Loucy (cell line): Measurements from ENCODE around the gene CHST2.

Source experiments
- H2AFZ ChIP-seq: fragments of 200-600 bp; sonication (generic); 2 replicates; pipeline ENCODE4 v1.6.0; 2016; ENCODE audit warnings: antibody characterized with exemption, mild to moderate bottlenecking, low read length, moderate library complexity
- H3F3A ChIP-seq: fragments of 200-600 bp; 2 replicates; pipeline ENCODE4 v1.6.0; 2016; ENCODE audit warnings: antibody characterized with exemption, low read depth, mild to moderate bottlenecking
- H3K27me3 ChIP-seq: fragments of 200-600 bp; sonication (generic); 2 replicates; pipeline ENCODE4 v1.6.1; 2014; ENCODE audit warnings: low read length, mild to moderate bottlenecking; ENCODE audit not compliant: insufficient read depth, poor library complexity, severe bottlenecking
- H3K36me3 ChIP-seq: fragments of 200-600 bp; sonication (generic); 2 replicates; pipeline ENCODE4 v1.6.1; 2016; ENCODE audit warnings: low read length; ENCODE audit not compliant: insufficient read depth
- H3K4me1 ChIP-seq: fragments of 200-600 bp; sonication (generic); 2 replicates; pipeline ENCODE4 v1.5.1; 2014; ENCODE audit warnings: low read length, mild to moderate bottlenecking; ENCODE audit not compliant: insufficient read depth, poor library complexity, severe bottlenecking
- H3K4me2 ChIP-seq: fragments of 200-600 bp; sonication (generic); 2 replicates; pipeline ENCODE4 v1.6.0; 2014; ENCODE audit warnings: antibody characterized with exemption, low read length, low read depth, mild to moderate bottlenecking; ENCODE audit not compliant: poor library complexity, severe bottlenecking
- H3K4me3 ChIP-seq: fragments of 200-600 bp; sonication (generic); 2 replicates; pipeline ENCODE4 v1.5.1; 2014; ENCODE audit warnings: low read length, mild to moderate bottlenecking, mixed read lengths; ENCODE audit not compliant: poor library complexity, severe bottlenecking
- H3K79me2 ChIP-seq: fragments of 200-600 bp; sonication (generic); 2 replicates; pipeline ENCODE4 v1.6.1; 2014; ENCODE audit warnings: low read length; ENCODE audit not compliant: insufficient read depth
- H3K9ac ChIP-seq: fragments of 200-600 bp; sonication (generic); 2 replicates; pipeline ENCODE4 v1.6.0; 2014; ENCODE audit warnings: mild to moderate bottlenecking, low read depth, low read length, moderate library complexity; ENCODE audit not compliant: poor library complexity, severe bottlenecking
- H3K9me2 ChIP-seq: fragments of 200-600 bp; sonication (generic); replicated peaks from 2 replicates; pipeline ENCODE4 v1.6.1; 2016; ENCODE audit warnings: low read depth, low read length, mixed read lengths
- H3K9me3 ChIP-seq: fragments of 200-600 bp; sonication (generic); 2 replicates; pipeline ENCODE4 v1.6.1; 2014; ENCODE audit warnings: mild to moderate bottlenecking, antibody characterized with exemption, low read length, low read depth; ENCODE audit not compliant: insufficient read depth
- H4K20me1 ChIP-seq: fragments of 200-600 bp; sonication (generic); 2 replicates; pipeline ENCODE4 v1.6.0; 2014; ENCODE audit warnings: antibody characterized with exemption, low read length, mild to moderate bottlenecking; ENCODE audit not compliant: insufficient read depth, poor library complexity, severe bottlenecking
- CTCF ChIP-seq: fragments of 200-600 bp; sonication (generic); conservative IDR thresholded peaks from 2 replicates; pipeline ENCODE4 v1.5.1; 2014; ENCODE audit warnings: mild to moderate bottlenecking, antibody characterized with exemption, low read length
- EZH2phosphoT487 ChIP-seq: fragments of 200-600 bp; IDR thresholded peaks from 2 replicates; pipeline ENCODE4 v1.6.1; 2018; ENCODE audit warnings: antibody characterized with exemption, mild to moderate bottlenecking, moderate library complexity, borderline replicate concordance

Gene CHST2

GRCh38 chr3:143123353-143123984 lies 3.9 kb downstream of the CHST2 start:
- Histone ChIP-seq H3K36me3 (no peaks in the 10 kb centered on the region), H3K4me1 (peaks cover 7% of the 10 kb centered on the region), H2AFZ (no peak overlapping the region), H3F3A (peaks cover 5% of the 10 kb centered on the region; the same call in 1 of the 2 replicates), H3K79me2 (no peaks in the 10 kb centered on the region), H3K27me3 (no peaks in the 10 kb centered on the region), H3K9ac (no peak overlapping the region), H3K9me2 (no peaks in the 10 kb centered on the region), H3K4me2 (no peak overlapping the region), H3K4me3 (no peak overlapping the region), H3K9me3 (no peaks in the 10 kb centered on the region), H4K20me1 (no peaks in the 10 kb centered on the region)
- TF ChIP-seq CTCF (no peak), EZH2phosphoT487 (no peak)

DNA sequence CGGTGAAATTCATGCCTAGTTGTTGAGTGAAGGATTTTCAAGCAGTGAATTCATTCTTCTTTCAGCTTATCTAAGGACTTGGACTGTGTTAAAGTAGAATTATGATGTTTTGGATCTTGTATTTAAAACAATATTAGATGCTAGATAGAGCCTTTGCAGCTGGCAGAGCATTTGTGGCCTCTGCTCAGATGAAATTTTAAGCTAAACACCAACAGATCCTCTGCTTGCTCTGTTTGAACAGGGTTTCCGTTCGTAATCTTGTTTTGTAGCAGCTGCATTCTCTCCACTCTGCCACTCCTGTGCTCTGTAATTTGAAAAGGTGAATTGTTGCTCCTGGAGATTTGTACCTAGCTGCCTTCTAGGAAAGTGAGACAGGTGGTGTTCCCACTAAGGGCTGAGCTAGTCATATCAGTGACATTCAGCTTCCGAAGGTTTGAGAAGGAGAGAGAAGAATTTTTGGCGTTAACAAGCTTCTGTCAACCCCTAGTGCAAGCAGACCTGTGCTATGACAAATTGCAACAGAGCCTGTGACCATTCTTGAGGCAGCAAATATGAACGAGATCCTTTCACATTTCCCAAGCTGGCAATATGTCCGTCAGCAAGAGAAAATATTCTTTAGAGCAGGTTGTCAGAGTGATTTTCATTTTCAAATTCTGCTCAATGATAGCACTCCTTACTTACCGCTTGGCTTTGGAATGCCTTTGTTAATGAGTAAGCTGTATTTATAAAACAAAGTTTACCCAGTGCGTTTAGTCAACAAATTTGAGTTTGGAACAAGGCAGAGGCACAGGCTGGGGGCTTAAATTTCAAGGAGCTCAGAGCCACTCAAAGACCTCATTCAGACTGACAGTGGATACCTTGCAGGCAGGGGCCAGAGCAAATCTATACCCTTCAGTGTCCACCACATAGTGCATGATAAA lies 5.3 kb downstream of the CHST2 start:
- H2AFZ ChIP-seq = no peak overlapping the region
- no peaks in the 10 kb centered on the region for H3K9me2 ChIP-seq
- no peak overlapping the region for H3K4me2 ChIP-seq
- H3K36me3 ChIP-seq = no peaks in the 10 kb centered on the region
- H3K4me1 ChIP-seq = no peaks in the 10 kb centered on the region
- H3K79me2 ChIP-seq = no peaks in the 10 kb centered on the region
- no peaks in the 10 kb centered on the region for H3K27me3 ChIP-seq
- H3K9ac ChIP-seq = no peak overlapping the region
- peaks cover 5% of the 10 kb centered on the region; the same call in 1 of the 2 replicates for H3F3A ChIP-seq
- TF ChIP-seq CTCF = no peak
- no peak for TF ChIP-seq EZH2phosphoT487
- no peaks in the 10 kb centered on the region for H3K9me3 ChIP-seq
- H3K4me3 ChIP-seq = no peak overlapping the region
- H4K20me1 ChIP-seq = no peaks in the 10 kb centered on the region

DNA sequence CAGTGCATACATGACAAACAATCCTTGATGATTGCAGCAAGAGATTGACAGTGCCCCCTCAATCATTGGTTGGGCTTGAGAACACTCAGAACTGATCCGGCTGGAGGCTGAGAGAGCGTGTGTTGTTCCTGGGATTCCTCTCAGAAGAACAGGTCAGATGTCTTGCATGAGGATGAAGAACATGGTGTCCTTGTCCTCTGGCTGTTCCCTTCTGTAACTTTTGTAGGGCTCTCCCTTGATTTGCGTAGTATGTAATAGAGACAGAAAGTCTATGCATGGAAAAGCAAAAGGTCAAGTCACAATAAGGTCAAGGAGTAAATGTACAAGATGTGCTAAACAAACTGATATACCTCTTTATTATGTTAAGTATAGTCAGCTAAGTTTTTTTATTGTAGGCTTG lies 8.2 kb downstream of the CHST2 start:
- no peak overlapping the region for H3K9ac ChIP-seq
- H2AFZ ChIP-seq = no peak overlapping the region
- no peaks in the 10 kb centered on the region for H3K27me3 ChIP-seq
- no peak overlapping the region for H3K4me2 ChIP-seq
- peaks cover 5% of the 10 kb centered on the region; the same call in 1 of the 2 replicates for H3F3A ChIP-seq
- TF ChIP-seq CTCF (no peak), EZH2phosphoT487 (no peak)
- H4K20me1 ChIP-seq = no peaks in the 10 kb centered on the region
- no peaks in the 10 kb centered on the region for H3K4me1 ChIP-seq
- no peaks in the 10 kb centered on the region for H3K36me3 ChIP-seq
- H3K4me3 ChIP-seq = no peak overlapping the region
- no peaks in the 10 kb centered on the region for H3K9me2 ChIP-seq
- H3K9me3 ChIP-seq = no peaks in the 10 kb centered on the region
- H3K79me2 ChIP-seq = no peaks in the 10 kb centered on the region
